Neural cell (in vitro differentiated cells): Measurements from ENCODE around the gene PDYN. TPM values are rescaled to one million over a fixed set of nuclear protein-coding genes. Genes with fewer than 3 reads are reported as not detected.

Experiments
- H2AFZ ChIP-seq: fragments of 200-600, 300-800 bp; sonication (generic), shearing (Covaris generic); 2 replicates; pipeline ENCODE4 v1.6.0; 2014; ENCODE audit warnings: low read depth, mild to moderate bottlenecking, antibody characterized with exemption, low read length, moderate library complexity
- H3F3A ChIP-seq: fragments of 200-600 bp; shearing (Covaris generic); 2 replicates; pipeline ENCODE4 v1.6.1; 2016; ENCODE audit warnings: mild to moderate bottlenecking, moderate library complexity, mixed read lengths, antibody characterized with exemption, low read length; ENCODE audit not compliant: insufficient read depth, poor library complexity, severe bottlenecking
- H3K27ac ChIP-seq: fragments of 200-600, 300-800 bp; sonication (generic), shearing (Covaris generic); 2 replicates; pipeline ENCODE4 v1.5.1; 2014; ENCODE audit warnings: mild to moderate bottlenecking, low read length, moderate library complexity
- H3K27me3 ChIP-seq: fragments of 300-800, 200-600 bp; sonication (generic), shearing (Covaris generic); 2 replicates; pipeline ENCODE4 v1.6.0; 2014; ENCODE audit warnings: mild to moderate bottlenecking, low read depth, low read length, moderate library complexity; ENCODE audit not compliant: insufficient read depth
- H3K36me3 ChIP-seq: fragments of 300-800, 200-600 bp; sonication (generic), shearing (Covaris generic); 2 replicates; pipeline ENCODE4 v1.5.1; 2014; ENCODE audit warnings: mild to moderate bottlenecking, antibody characterized with exemption, low read length, moderate library complexity; ENCODE audit not compliant: insufficient read depth
- H3K4me2 ChIP-seq: fragments of 300-800, 200-600 bp; sonication (generic), shearing (Covaris generic); 2 replicates; pipeline ENCODE4 v1.6.0; 2014; ENCODE audit warnings: mild to moderate bottlenecking, low read length
- H3K4me3 ChIP-seq: fragments of 300-800, 200-600 bp; sonication (generic), shearing (Covaris generic); 2 replicates; pipeline ENCODE4 v1.5.1; 2014; ENCODE audit warnings: mild to moderate bottlenecking, low read length, moderate library complexity
- H3K79me2 ChIP-seq: fragments of 200-600 bp; shearing (Covaris generic); replicated peaks from 2 replicates; pipeline ENCODE4 v1.6.0; 2014; ENCODE audit warnings: mild to moderate bottlenecking, low read length, moderate library complexity; ENCODE audit not compliant: insufficient read depth
- H3K9ac ChIP-seq: fragments of 300-800, 200-600 bp; sonication (generic), shearing (Covaris generic); 2 replicates; pipeline ENCODE4 v1.6.1; 2016; ENCODE audit warnings: mild to moderate bottlenecking, low read length, mixed read lengths
- H3K9me2 ChIP-seq: fragments of 200-600 bp; shearing (Covaris generic); 2 replicates; pipeline ENCODE4 v1.6.1; 2016; ENCODE audit warnings: mild to moderate bottlenecking, low read length, mixed read lengths; ENCODE audit not compliant: insufficient read depth
- H3K9me3 ChIP-seq: fragments of 200-600, 300-800 bp; sonication (generic), shearing (Covaris generic); 2 replicates; pipeline ENCODE4 v1.6.1; 2016; ENCODE audit warnings: mild to moderate bottlenecking, mixed run types, low read length, moderate library complexity, mixed read lengths
- H4K20me1 ChIP-seq: fragments of 200-600 bp; shearing (Covaris generic); 2 replicates; pipeline ENCODE4 v1.6.1; 2016; ENCODE audit warnings: mild to moderate bottlenecking, mixed run types; ENCODE audit not compliant: insufficient read depth
- EP300 ChIP-seq: fragments of 450-650 bp; conservative IDR thresholded peaks from 2 replicates; pipeline ENCODE4 v1.6.1; 2014; ENCODE audit warnings: antibody characterized with exemption, mild to moderate bottlenecking, moderate library complexity; ENCODE audit not compliant: poor library complexity, severe bottlenecking
- EZH2 ChIP-seq: fragments of 200-600, 300-800 bp; shearing (Covaris generic), sonication (generic); IDR thresholded peaks from 2 replicates; pipeline ENCODE4 v1.6.1; 2014; ENCODE audit warnings: antibody characterized with exemption, low read length, borderline replicate concordance, mild to moderate bottlenecking; ENCODE audit not compliant: insufficient read depth, poor library complexity, severe bottlenecking
- MXI1 ChIP-seq: fragments of 450-650 bp; conservative IDR thresholded peaks from 2 replicates; pipeline ENCODE4 v1.6.1; 2014; ENCODE audit warnings: antibody characterized with exemption, mild to moderate bottlenecking; ENCODE audit not compliant: poor library complexity, severe bottlenecking
- POLR2AphosphoS5 ChIP-seq: IDR thresholded peaks from 2 replicates; pipeline ENCODE4 v1.6.1; 2012
- RAD21 ChIP-seq: fragments of 450-650 bp; conservative IDR thresholded peaks from 2 replicates; pipeline ENCODE4 v1.6.1; 2014; ENCODE audit warnings: antibody characterized with exemption, mild to moderate bottlenecking, moderate library complexity
- SMC3 ChIP-seq: fragments of 450-650 bp; conservative IDR thresholded peaks from 2 replicates; pipeline ENCODE4 v1.6.1; 2014; ENCODE audit warnings: antibody characterized with exemption, mild to moderate bottlenecking, moderate library complexity; ENCODE audit not compliant: poor library complexity
- TAF1 ChIP-seq: IDR thresholded peaks from 2 replicates; pipeline ENCODE4 v1.6.1; 2012; ENCODE audit warnings: low read depth
- polyA plus RNA-seq: library from polyadenylated mRNA; depleted of rRNA; stranded (reverse); fragments of >200 nt; gene quantifications from 2 replicates; pipeline ENCODE4 v1.2.3, GENCODE V29; 2014
- TF ChIP-seq, protein P1 (sequence below): fragments of 450-650 bp; IDR thresholded peaks from 2 replicates; pipeline ENCODE4 v1.5.1; 2014; ENCODE audit warnings: antibody characterized with exemption, mild to moderate bottlenecking, moderate library complexity; ENCODE audit not compliant: poor library complexity, severe bottlenecking
- TF ChIP-seq, protein P2 (sequence below): IDR thresholded peaks from 2 replicates; pipeline ENCODE4 v1.6.1; 2012; ENCODE audit warnings: borderline replicate concordance

PDYN gene
- polyA plus RNA-seq, 1 donor from 2014 or later, result 17.3 TPM

DNA sequence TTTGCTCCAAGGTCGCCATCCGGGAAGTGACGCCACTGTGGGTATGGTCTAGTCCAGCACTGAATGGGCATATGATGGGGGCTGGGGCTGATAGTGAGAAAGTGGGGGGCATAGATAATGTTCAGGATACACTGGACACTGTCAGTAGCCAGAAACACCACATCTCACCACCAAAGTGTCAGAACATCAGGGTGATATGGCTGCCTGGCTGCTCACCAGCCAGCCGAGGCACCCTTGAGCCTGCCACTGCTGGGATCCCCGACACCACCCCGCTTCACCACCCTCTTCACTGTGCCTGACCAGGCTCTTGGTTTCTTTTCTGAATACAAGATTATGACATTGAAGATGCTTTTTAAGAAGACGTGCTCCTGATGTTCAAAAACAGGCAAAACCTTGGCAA is 51.8 kb downstream of the PDYN start:
- H3F3A ChIP-seq, result no peaks in the 10 kb centered on the region
- H3K27ac ChIP-seq, result no peak overlapping the region
- no peak overlapping the region for H3K4me3 ChIP-seq
- no peak for TF ChIP-seq RAD21
- no peak for TF ChIP-seq SMC3
- no peak for TF ChIP-seq EP300
- TF ChIP-seq POLR2AphosphoS5, result no peak
- no peaks in the 10 kb centered on the region for H4K20me1 ChIP-seq
- H3K9ac ChIP-seq, result no peak overlapping the region
- no peaks in the 10 kb centered on the region for H3K79me2 ChIP-seq
- no peaks in the 10 kb centered on the region for H3K36me3 ChIP-seq
- no peak overlapping the region for H2AFZ ChIP-seq
- no peaks in the 10 kb centered on the region for H3K9me2 ChIP-seq
- peaks cover 14% of the 10 kb centered on the region for H3K27me3 ChIP-seq
- H3K4me2 ChIP-seq, result no peak overlapping the region
- no peaks in the 10 kb centered on the region for H3K9me3 ChIP-seq

DNA sequence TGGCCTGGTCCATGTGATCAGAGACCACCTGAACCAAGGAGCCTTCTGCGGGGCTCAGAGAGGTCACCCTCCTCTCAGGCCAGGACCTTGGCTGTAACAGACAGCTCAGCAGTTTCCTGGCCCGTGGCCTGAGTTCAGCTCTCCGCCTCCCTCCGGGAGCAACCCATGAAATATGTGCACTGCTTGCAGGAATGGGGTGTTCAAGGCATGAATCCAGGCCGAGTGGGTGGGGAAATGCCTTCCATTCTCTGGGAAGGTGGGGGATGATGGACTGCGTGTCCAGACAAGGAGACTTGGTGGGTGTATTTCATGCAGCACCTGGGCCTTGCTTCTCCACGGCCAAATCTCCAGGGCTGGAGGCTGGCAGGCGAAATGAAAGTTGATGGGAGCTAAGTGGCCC is 52.6 kb downstream of the PDYN start:
- Histone ChIP-seq H3K9me2 (no peaks in the 10 kb centered on the region), H3K36me3 (no peaks in the 10 kb centered on the region), H3K27ac (no peak overlapping the region), H3K9me3 (no peaks in the 10 kb centered on the region), H2AFZ (no peak overlapping the region), H3K9ac (no peak overlapping the region), H3K4me2 (no peak overlapping the region), H3K79me2 (no peaks in the 10 kb centered on the region), H4K20me1 (no peaks in the 10 kb centered on the region), H3K4me3 (no peak overlapping the region), H3K27me3 (peaks cover 6% of the 10 kb centered on the region), H3F3A (no peaks in the 10 kb centered on the region)
- TF ChIP-seq POLR2AphosphoS5, result no peak
- no peak for TF ChIP-seq RAD21
- TF ChIP-seq EP300, result no peak
- no peak for TF ChIP-seq MXI1
- TF ChIP-seq, protein P1, sequence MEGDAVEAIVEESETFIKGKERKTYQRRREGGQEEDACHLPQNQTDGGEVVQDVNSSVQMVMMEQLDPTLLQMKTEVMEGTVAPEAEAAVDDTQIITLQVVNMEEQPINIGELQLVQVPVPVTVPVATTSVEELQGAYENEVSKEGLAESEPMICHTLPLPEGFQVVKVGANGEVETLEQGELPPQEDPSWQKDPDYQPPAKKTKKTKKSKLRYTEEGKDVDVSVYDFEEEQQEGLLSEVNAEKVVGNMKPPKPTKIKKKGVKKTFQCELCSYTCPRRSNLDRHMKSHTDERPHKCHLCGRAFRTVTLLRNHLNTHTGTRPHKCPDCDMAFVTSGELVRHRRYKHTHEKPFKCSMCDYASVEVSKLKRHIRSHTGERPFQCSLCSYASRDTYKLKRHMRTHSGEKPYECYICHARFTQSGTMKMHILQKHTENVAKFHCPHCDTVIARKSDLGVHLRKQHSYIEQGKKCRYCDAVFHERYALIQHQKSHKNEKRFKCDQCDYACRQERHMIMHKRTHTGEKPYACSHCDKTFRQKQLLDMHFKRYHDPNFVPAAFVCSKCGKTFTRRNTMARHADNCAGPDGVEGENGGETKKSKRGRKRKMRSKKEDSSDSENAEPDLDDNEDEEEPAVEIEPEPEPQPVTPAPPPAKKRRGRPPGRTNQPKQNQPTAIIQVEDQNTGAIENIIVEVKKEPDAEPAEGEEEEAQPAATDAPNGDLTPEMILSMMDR, result no peak

DNA sequence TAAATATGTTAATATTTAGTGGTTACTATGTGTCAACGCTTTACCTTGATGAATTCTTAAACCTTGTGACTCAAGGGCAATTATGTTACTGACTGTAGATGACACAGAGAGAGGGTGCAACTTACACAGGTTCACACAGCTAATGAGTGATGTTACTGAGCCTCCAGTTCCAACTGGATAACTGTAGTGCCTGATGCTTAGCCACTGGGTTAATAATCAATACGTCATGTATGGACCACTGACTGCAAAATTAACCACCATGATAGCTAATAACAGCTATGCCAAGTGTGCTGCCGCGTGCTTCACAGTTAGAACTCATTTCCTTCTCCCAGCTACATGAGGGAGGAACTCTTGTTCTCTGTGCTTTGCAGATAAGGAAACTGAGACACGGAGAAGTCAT is 53.3 kb downstream of the PDYN start:
- H3K9ac ChIP-seq, result no peak overlapping the region
- H3K79me2 ChIP-seq, result no peaks in the 10 kb centered on the region
- no peak overlapping the region for H3K27ac ChIP-seq
- H4K20me1 ChIP-seq, result no peaks in the 10 kb centered on the region
- no peaks in the 10 kb centered on the region for H3K27me3 ChIP-seq
- TF ChIP-seq SMC3, result no peak
- H3K9me3 ChIP-seq, result no peaks in the 10 kb centered on the region
- H3K36me3 ChIP-seq, result no peaks in the 10 kb centered on the region
- H3F3A ChIP-seq, result no peaks in the 10 kb centered on the region
- H3K9me2 ChIP-seq, result no peaks in the 10 kb centered on the region
- no peak overlapping the region for H2AFZ ChIP-seq
- H3K4me2 ChIP-seq, result no peak overlapping the region
- no peak overlapping the region for H3K4me3 ChIP-seq

DNA sequence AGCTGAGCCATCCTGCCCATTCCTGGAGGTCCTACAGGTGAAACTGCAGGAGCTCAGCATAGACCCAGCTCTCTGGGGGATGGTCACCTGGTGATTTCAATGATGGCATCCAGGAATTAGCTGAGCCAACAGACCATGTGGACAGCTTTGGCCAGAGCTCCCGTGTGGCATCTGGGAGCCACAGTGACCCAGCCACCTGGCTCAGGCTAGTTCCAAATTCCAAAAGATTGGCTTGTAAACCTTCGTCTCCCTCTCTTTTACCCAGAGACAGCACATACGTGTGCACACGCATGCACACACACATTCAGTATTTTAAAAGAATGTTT is 54.6 kb downstream of the PDYN start:
- H3K79me2 ChIP-seq, result no peaks in the 10 kb centered on the region
- no peak overlapping the region for H3K4me2 ChIP-seq
- no peaks in the 10 kb centered on the region for H3K27me3 ChIP-seq
- H2AFZ ChIP-seq, result no peak overlapping the region
- no peaks in the 10 kb centered on the region for H3K9me2 ChIP-seq
- TF ChIP-seq SMC3 (no peak), RAD21 (no peak), MXI1 (no peak), POLR2AphosphoS5 (no peak), EP300 (no peak), EZH2 (no peak), TAF1 (no peak)
- TF ChIP-seq, protein P2, sequence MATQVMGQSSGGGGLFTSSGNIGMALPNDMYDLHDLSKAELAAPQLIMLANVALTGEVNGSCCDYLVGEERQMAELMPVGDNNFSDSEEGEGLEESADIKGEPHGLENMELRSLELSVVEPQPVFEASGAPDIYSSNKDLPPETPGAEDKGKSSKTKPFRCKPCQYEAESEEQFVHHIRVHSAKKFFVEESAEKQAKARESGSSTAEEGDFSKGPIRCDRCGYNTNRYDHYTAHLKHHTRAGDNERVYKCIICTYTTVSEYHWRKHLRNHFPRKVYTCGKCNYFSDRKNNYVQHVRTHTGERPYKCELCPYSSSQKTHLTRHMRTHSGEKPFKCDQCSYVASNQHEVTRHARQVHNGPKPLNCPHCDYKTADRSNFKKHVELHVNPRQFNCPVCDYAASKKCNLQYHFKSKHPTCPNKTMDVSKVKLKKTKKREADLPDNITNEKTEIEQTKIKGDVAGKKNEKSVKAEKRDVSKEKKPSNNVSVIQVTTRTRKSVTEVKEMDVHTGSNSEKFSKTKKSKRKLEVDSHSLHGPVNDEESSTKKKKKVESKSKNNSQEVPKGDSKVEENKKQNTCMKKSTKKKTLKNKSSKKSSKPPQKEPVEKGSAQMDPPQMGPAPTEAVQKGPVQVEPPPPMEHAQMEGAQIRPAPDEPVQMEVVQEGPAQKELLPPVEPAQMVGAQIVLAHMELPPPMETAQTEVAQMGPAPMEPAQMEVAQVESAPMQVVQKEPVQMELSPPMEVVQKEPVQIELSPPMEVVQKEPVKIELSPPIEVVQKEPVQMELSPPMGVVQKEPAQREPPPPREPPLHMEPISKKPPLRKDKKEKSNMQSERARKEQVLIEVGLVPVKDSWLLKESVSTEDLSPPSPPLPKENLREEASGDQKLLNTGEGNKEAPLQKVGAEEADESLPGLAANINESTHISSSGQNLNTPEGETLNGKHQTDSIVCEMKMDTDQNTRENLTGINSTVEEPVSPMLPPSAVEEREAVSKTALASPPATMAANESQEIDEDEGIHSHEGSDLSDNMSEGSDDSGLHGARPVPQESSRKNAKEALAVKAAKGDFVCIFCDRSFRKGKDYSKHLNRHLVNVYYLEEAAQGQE, result no peak
- TF ChIP-seq, protein P1, result no peak
- no peaks in the 10 kb centered on the region for H3F3A ChIP-seq
- H3K4me3 ChIP-seq, result no peak overlapping the region
- no peaks in the 10 kb centered on the region for H4K20me1 ChIP-seq
- no peaks in the 10 kb centered on the region for H3K9me3 ChIP-seq
- no peak overlapping the region for H3K9ac ChIP-seq
- no peaks in the 10 kb centered on the region for H3K36me3 ChIP-seq
- no peak overlapping the region for H3K27ac ChIP-seq
